ENCODE measurements around the gene EPB41L5.

DNA sequence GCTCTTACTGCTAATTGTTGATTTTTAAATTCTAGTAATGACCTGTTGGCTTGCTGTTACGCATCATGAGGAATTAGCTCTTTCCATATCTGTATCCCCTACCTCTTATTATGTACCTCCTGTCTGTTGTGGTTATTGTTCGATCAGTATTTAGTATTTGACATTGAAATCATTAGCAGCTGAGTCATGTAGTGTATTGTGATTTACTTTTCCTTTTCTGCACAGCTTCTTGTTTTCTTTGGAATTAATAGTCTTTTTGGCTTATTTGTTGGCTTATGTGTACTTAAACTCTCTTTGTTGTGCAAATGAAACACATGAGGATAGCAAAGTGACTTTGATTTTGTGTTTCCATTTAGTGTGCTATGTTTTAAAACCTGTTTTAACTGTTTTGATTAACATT lies 4.3 kb downstream of the EPB41L5 start:
- no peak for TF ChIP-seq POLR2A (IDR thresholded peaks at IDR 0.05)
- TF ChIP-seq, protein P1, sequence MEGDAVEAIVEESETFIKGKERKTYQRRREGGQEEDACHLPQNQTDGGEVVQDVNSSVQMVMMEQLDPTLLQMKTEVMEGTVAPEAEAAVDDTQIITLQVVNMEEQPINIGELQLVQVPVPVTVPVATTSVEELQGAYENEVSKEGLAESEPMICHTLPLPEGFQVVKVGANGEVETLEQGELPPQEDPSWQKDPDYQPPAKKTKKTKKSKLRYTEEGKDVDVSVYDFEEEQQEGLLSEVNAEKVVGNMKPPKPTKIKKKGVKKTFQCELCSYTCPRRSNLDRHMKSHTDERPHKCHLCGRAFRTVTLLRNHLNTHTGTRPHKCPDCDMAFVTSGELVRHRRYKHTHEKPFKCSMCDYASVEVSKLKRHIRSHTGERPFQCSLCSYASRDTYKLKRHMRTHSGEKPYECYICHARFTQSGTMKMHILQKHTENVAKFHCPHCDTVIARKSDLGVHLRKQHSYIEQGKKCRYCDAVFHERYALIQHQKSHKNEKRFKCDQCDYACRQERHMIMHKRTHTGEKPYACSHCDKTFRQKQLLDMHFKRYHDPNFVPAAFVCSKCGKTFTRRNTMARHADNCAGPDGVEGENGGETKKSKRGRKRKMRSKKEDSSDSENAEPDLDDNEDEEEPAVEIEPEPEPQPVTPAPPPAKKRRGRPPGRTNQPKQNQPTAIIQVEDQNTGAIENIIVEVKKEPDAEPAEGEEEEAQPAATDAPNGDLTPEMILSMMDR (IDR thresholded peaks at IDR 0.05 in 8 of 11, conservative IDR thresholded peaks at IDR 0.05 in 3 of 11): no peak
- TF ChIP-seq POLR2AphosphoS5 (IDR thresholded peaks at IDR 0.05): no peak

Measured in spleen (tissue), 7 donors.